Measurements from ENCODE around the gene SLC16A2. TPM values are rescaled to one million over a fixed set of nuclear protein-coding genes. Genes with fewer than 3 reads are reported as not detected.

Gene SLC16A2
- total RNA-seq, 2 experiments from 2014 or later: 0.16 to 0.22 TPM

- Histone ChIP-seq H3K27ac (ENCODE audit: low read depth in 1 of 2, low read length in 2 of 2) (no peak overlapping the region), H3K27me3 (ENCODE audit: control insufficient read depth in 1 of 2, insufficient read depth in 2 of 2, low read length in 2 of 2) (no peaks in the 10 kb centered on the region), H3K4me3 (ENCODE audit: low read length) (no peak overlapping the region), H3K9me3 (ENCODE audit: control insufficient read depth in 1 of 2, insufficient read depth in 1 of 2, low read length in 2 of 2) (no peaks in the 10 kb centered on the region), H3K4me1 (ENCODE audit: insufficient read depth, low read length) (no peaks in the 10 kb centered on the region), H3K36me3 (ENCODE audit: insufficient read depth, low read length) (no peaks in the 10 kb centered on the region)
- ChIA-PET CTCF (no interaction called here), POLR2A (no interaction called here)
- no peaks in the 10 kb centered on the region for H3K4me1 Mint-ChIP-seq (ENCODE audit: low read depth)
- TF ChIP-seq, protein P1, sequence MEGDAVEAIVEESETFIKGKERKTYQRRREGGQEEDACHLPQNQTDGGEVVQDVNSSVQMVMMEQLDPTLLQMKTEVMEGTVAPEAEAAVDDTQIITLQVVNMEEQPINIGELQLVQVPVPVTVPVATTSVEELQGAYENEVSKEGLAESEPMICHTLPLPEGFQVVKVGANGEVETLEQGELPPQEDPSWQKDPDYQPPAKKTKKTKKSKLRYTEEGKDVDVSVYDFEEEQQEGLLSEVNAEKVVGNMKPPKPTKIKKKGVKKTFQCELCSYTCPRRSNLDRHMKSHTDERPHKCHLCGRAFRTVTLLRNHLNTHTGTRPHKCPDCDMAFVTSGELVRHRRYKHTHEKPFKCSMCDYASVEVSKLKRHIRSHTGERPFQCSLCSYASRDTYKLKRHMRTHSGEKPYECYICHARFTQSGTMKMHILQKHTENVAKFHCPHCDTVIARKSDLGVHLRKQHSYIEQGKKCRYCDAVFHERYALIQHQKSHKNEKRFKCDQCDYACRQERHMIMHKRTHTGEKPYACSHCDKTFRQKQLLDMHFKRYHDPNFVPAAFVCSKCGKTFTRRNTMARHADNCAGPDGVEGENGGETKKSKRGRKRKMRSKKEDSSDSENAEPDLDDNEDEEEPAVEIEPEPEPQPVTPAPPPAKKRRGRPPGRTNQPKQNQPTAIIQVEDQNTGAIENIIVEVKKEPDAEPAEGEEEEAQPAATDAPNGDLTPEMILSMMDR (IDR thresholded peaks at IDR 0.05): no peak
- intact Hi-C loops (cut with DNase I, micrococcal nuclease): no loop called here
- ATAC-seq (ENCODE audit: poor library complexity) (no peak), DNase-seq (no peak)
- H3K36me3 Mint-ChIP-seq (ENCODE audit: low read depth): no peaks in the 10 kb centered on the region
- H3K4me3 Mint-ChIP-seq: no peak overlapping the region
- H3K27ac Mint-ChIP-seq: no peak overlapping the region
- peaks cover 11% of the 10 kb centered on the region for H3K27me3 Mint-ChIP-seq
- H3K9me3 Mint-ChIP-seq: no peaks in the 10 kb centered on the region
Observed at GRCh38 chrX:74395556-74395955, 25.7 kb upstream of the SLC16A2 start.

GRCh38 chrX:74405973-74406489, 15.3 kb upstream of the SLC16A2 start:
- no peaks in the 10 kb centered on the region for H3K9me3 ChIP-seq (ENCODE audit: control insufficient read depth in 1 of 2, insufficient read depth in 1 of 2, low read length in 2 of 2)

DNA sequence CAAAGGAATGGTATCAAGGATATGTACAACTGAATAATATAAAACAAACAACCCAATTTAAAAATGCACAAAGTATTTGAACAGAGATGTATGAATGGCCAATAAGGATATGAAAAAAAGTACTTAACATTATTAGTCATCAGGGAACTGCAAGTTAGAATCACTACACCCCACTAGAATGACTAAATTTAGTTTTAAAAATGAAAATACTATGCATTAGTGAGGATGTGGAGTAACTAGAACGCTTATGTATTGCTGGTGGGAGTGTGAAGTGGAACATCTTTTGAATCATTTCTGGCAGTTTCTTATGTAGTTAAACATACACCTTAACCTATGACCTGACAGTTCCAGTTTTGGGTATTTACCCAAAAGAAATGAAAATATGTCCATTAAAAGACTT, 13.0 kb upstream of the SLC16A2 start:
- Histone ChIP-seq H3K27me3 (ENCODE audit: control insufficient read depth in 1 of 2, insufficient read depth in 2 of 2, low read length in 2 of 2) (no peaks in the 10 kb centered on the region), H3K4me1 (ENCODE audit: insufficient read depth, low read length) (no peaks in the 10 kb centered on the region), H3K9me3 (ENCODE audit: control insufficient read depth in 1 of 2, insufficient read depth in 1 of 2, low read length in 2 of 2) (no peaks in the 10 kb centered on the region), H3K27ac (ENCODE audit: low read depth in 1 of 2, low read length in 2 of 2) (no peak overlapping the region), H3K36me3 (ENCODE audit: insufficient read depth, low read length) (no peaks in the 10 kb centered on the region), H3K4me3 (ENCODE audit: low read length) (no peak overlapping the region)
- H3K27me3 Mint-ChIP-seq: no peaks in the 10 kb centered on the region
- H3K36me3 Mint-ChIP-seq (ENCODE audit: low read depth): no peaks in the 10 kb centered on the region
- POLR2A ChIA-PET: no interaction called here
- CTCF ChIA-PET: no interaction called here
- peaks cover 4% of the 10 kb centered on the region for H3K4me1 Mint-ChIP-seq (ENCODE audit: low read depth)
- H3K9me3 Mint-ChIP-seq: no peaks in the 10 kb centered on the region
- H3K4me3 Mint-ChIP-seq: no peak overlapping the region
- ATAC-seq (ENCODE audit: poor library complexity) (no peak), DNase-seq (no peak)
- intact Hi-C loops (cut with DNase I, micrococcal nuclease): no loop called here
- H3K27ac Mint-ChIP-seq: no peak overlapping the region
- TF ChIP-seq, protein P1 (IDR thresholded peaks at IDR 0.05): no peak

More at GRCh38 chrX:74405973-74406489, 15.3 kb upstream of the SLC16A2 start:
- Histone ChIP-seq H3K4me3 (ENCODE audit: low read length) (no peak overlapping the region), H3K27ac (ENCODE audit: low read depth in 1 of 2, low read length in 2 of 2) (no peak overlapping the region), H3K4me1 (ENCODE audit: insufficient read depth, low read length) (no peaks in the 10 kb centered on the region), H3K27me3 (ENCODE audit: control insufficient read depth in 1 of 2, insufficient read depth in 2 of 2, low read length in 2 of 2) (no peaks in the 10 kb centered on the region), H3K36me3 (ENCODE audit: insufficient read depth, low read length) (no peaks in the 10 kb centered on the region)
- POLR2A ChIA-PET: no interaction called here
- Mint-ChIP-seq H3K4me3 (no peak overlapping the region), H3K36me3 (ENCODE audit: low read depth) (no peaks in the 10 kb centered on the region), H3K9me3 (no peaks in the 10 kb centered on the region), H3K27ac (no peak overlapping the region), H3K4me1 (ENCODE audit: low read depth) (no peaks in the 10 kb centered on the region), H3K27me3 (no peaks in the 10 kb centered on the region)
- CTCF ChIA-PET: no interaction called here
- intact Hi-C loops (cut with DNase I, micrococcal nuclease): no loop called here
- DNase-seq (no peak), ATAC-seq (ENCODE audit: poor library complexity) (no peak)
- TF ChIP-seq, protein P1 (IDR thresholded peaks at IDR 0.05): no peak

All from CD4-positive, alpha-beta T cell (primary cell).